H7 (cell line): ENCODE measurements around the gene ABI3BP. TPM values are rescaled to one million over a fixed set of nuclear protein-coding genes. Genes with fewer than 3 reads are reported as not detected.
"Not testable (repeated sequence)": the region's sequence is repeated elsewhere in the genome, so short reads cannot be mapped to it uniquely, and the experiment has no call there.

Source experiments
- DNase-seq: peaks from one replicate; pipeline ENCODE4 v3.0.0; 2012
- H3K27me3 ChIP-seq: 2 replicates; pipeline ENCODE4 v1.6.0; 2011; ENCODE audit warnings: mild to moderate bottlenecking, low read length; ENCODE audit not compliant: control insufficient read depth, insufficient read depth
- H3K36me3 ChIP-seq: replicated peaks from 2 replicates; pipeline ENCODE4 v1.5.1; 2011; ENCODE audit warnings: low read length; ENCODE audit not compliant: control insufficient read depth, insufficient read depth
- H3K4me3 ChIP-seq: 2 replicates; pipeline ENCODE4 v1.5.1; 2011; ENCODE audit warnings: low read depth, mild to moderate bottlenecking, control low read depth, low read length, moderate library complexity; ENCODE audit not compliant: insufficient read depth
- total RNA-seq: library from RNA; depleted of rRNA; stranded (reverse); fragments of >200 nt; shearing (Covaris generic); gene quantifications from 2 replicates; pipeline ENCODE4 v1.2.3, GENCODE V29; 2014

The ABI3BP gene
- total RNA-seq, 1 experiment from 2014 or later = 0.03 TPM

- DNase-seq = no peak
- H3K27me3 ChIP-seq = no peaks in the 10 kb centered on the region
- H3K36me3 ChIP-seq = no peaks in the 10 kb centered on the region
- no peak overlapping the region for H3K4me3 ChIP-seq
These were observed 22.7 kb downstream of the ABI3BP start for GRCh38 chr3:100970477-100970990.

GRCh38 chr3:100968932-100969906, 24.0 kb downstream of the ABI3BP start:
- Histone ChIP-seq H3K27me3 (no peaks in the 10 kb centered on the region), H3K4me3 (no peak overlapping the region), H3K36me3 (no peaks in the 10 kb centered on the region)
- DNase-seq = no peak

GRCh38 chr3:100966807-100967206, 26.4 kb downstream of the ABI3BP start:
- H3K36me3 ChIP-seq = no peaks in the 10 kb centered on the region
- no peak overlapping the region for H3K4me3 ChIP-seq
- no peaks in the 10 kb centered on the region for H3K27me3 ChIP-seq
- no peak for DNase-seq

- H3K36me3 ChIP-seq = no peaks in the 10 kb centered on the region
- H3K27me3 ChIP-seq = no peaks in the 10 kb centered on the region
- no peak for DNase-seq
- no peak overlapping the region for H3K4me3 ChIP-seq
These were observed 27.2 kb downstream of the ABI3BP start for GRCh38 chr3:100966049-100966491.

- no peaks in the 10 kb centered on the region for H3K27me3 ChIP-seq
- no peak for DNase-seq
- H3K36me3 ChIP-seq = no peaks in the 10 kb centered on the region
- no peak overlapping the region for H3K4me3 ChIP-seq
These were observed 30.2 kb downstream of the ABI3BP start for GRCh38 chr3:100963041-100963440.

- H3K27me3 ChIP-seq = no peaks in the 10 kb centered on the region
- H3K4me3 ChIP-seq = no peak overlapping the region
- H3K36me3 ChIP-seq = no peaks in the 10 kb centered on the region
- DNase-seq = no peak
These were observed 35.8 kb downstream of the ABI3BP start for GRCh38 chr3:100957261-100957986.

GRCh38 chr3:100956276-100956675, 36.9 kb downstream of the ABI3BP start:
- DNase-seq = no peak
- no peaks in the 10 kb centered on the region for H3K36me3 ChIP-seq
- no peaks in the 10 kb centered on the region for H3K27me3 ChIP-seq
- no peak overlapping the region for H3K4me3 ChIP-seq

- no peaks in the 10 kb centered on the region for H3K36me3 ChIP-seq
- no peak for DNase-seq
- no peak overlapping the region for H3K4me3 ChIP-seq
- H3K27me3 ChIP-seq = no peaks in the 10 kb centered on the region
These were observed 38.2 kb downstream of the ABI3BP start for GRCh38 chr3:100954990-100955389.

- no peak for DNase-seq
- H3K27me3 ChIP-seq = no peaks in the 10 kb centered on the region
- H3K36me3 ChIP-seq = no peaks in the 10 kb centered on the region
- no peak overlapping the region for H3K4me3 ChIP-seq
These were observed 38.9 kb downstream of the ABI3BP start for GRCh38 chr3:100954199-100954935.

GRCh38 chr3:100953103-100953502, 40.1 kb downstream of the ABI3BP start:
- DNase-seq = no peak
- H3K4me3 ChIP-seq = no peak overlapping the region

GRCh38 chr3:100947119-100947518, 46.1 kb downstream of the ABI3BP start:
- H3K27me3 ChIP-seq = no peaks in the 10 kb centered on the region
- no peak for DNase-seq
- H3K4me3 ChIP-seq = no peak overlapping the region
- H3K36me3 ChIP-seq = no peaks in the 10 kb centered on the region

More at GRCh38 chr3:100953103-100953502, 40.1 kb downstream of the ABI3BP start:
- no peaks in the 10 kb centered on the region for H3K27me3 ChIP-seq
- no peaks in the 10 kb centered on the region for H3K36me3 ChIP-seq

GRCh38 chr3:100946096-100946495, 47.1 kb downstream of the ABI3BP start:
- not testable (repeated sequence) for DNase-seq, H3K4me3 ChIP-seq, H3K36me3 ChIP-seq, H3K27me3 ChIP-seq

- no peaks in the 10 kb centered on the region for H3K36me3 ChIP-seq
- DNase-seq = no peak
- no peak overlapping the region for H3K4me3 ChIP-seq
- no peaks in the 10 kb centered on the region for H3K27me3 ChIP-seq
These were observed 51.8 kb downstream of the ABI3BP start for GRCh38 chr3:100941451-100941850.

- Histone ChIP-seq H3K27me3 (no peaks in the 10 kb centered on the region), H3K36me3 (no peaks in the 10 kb centered on the region), H3K4me3 (no peak overlapping the region)
- DNase-seq = no peak
These were observed 52.2 kb downstream of the ABI3BP start for GRCh38 chr3:100941041-100941440.
